ENCODE data around the gene NELL1. TPM values are rescaled to one million over a fixed set of nuclear protein-coding genes. Genes with fewer than 3 reads are reported as not detected.

The NELL1 gene
- total RNA-seq, 4 donors from 2014 or later, result not detected

DNA sequence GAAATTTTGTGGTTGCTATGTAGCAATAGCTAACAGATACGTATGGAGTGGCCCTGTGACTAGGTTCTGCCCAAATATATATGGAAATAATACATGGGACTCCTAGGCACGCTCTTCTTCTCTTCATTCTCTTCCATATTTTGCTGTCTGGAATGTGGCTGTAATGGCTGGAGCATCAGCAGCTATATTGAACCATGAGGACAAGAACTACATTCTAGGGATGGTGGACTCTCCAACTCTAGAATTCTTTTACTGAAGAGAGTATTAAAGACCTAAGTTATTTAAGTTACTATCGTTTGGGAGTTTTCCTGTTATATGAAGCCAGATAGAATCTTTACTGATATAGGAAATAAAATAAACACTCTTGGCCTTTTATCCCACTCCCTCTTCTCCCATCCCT lies 7.5 kb upstream of the NELL1 start:
- no peak for DNase-seq
- Histone ChIP-seq H3K4me3 (replicated peaks in 1 of 3) (no peak overlapping the region), H3K27me3 (no peaks in the 10 kb centered on the region), H3K4me1 (no peaks in the 10 kb centered on the region), H3K36me3 (no peaks in the 10 kb centered on the region), H3K9me3 (no peaks in the 10 kb centered on the region), H3K27ac (no peak overlapping the region)
- intact Hi-C loops (cut with DNase I), result no loop called here
- WGBS, 2 donors, result 86 to 88% methylated on average over 3 of the region's 3 CpGs
- TF ChIP-seq, protein P1, sequence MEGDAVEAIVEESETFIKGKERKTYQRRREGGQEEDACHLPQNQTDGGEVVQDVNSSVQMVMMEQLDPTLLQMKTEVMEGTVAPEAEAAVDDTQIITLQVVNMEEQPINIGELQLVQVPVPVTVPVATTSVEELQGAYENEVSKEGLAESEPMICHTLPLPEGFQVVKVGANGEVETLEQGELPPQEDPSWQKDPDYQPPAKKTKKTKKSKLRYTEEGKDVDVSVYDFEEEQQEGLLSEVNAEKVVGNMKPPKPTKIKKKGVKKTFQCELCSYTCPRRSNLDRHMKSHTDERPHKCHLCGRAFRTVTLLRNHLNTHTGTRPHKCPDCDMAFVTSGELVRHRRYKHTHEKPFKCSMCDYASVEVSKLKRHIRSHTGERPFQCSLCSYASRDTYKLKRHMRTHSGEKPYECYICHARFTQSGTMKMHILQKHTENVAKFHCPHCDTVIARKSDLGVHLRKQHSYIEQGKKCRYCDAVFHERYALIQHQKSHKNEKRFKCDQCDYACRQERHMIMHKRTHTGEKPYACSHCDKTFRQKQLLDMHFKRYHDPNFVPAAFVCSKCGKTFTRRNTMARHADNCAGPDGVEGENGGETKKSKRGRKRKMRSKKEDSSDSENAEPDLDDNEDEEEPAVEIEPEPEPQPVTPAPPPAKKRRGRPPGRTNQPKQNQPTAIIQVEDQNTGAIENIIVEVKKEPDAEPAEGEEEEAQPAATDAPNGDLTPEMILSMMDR (IDR thresholded peaks at IDR 0.05), result no peak
- no peak for TF ChIP-seq POLR2A (IDR thresholded peaks at IDR 0.05)

DNA sequence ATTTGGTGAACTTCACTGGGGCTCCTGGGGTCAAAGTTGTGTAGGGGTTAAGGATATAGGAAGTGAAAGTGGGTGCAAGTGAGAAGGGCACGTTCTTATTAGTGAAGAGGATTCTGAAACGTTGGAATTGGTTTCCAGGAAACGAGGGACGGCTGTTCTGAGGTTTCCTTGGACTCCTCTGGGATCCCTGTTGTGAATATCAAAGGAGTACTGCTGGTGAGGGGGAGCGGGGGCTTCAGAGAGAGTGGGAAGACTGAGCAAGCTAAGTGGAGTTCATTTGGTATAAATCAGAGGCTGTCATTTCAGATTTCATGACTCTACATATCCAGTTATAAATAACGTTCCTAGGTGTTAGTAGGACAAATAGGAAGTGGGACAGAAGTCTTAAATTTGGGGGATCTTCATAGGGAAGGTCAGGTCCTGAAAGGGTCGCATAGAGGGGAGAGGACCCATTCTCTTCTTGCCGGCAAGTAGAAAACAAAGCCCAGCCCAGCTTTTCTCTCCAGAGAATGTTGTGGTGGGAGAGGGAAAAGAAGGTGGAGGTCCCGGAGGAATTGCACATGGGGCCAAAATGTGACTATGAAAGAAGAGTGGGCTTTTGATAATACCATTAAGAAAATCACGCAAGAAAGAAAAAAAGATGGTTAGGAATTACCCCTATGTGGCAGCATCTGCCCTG lies 1.1 kb upstream of the NELL1 start:
- no peaks in the 10 kb centered on the region for H3K36me3 ChIP-seq
- no peak overlapping the region for H3K27ac ChIP-seq
- 6 to 8% methylated on average over 10 of the region's 10 CpGs for WGBS, 2 donors
- no peak overlapping the region for H3K4me3 ChIP-seq (replicated peaks in 1 of 3)
- H3K9me3 ChIP-seq, result no peaks in the 10 kb centered on the region
- no peaks in the 10 kb centered on the region for H3K27me3 ChIP-seq
- intact Hi-C loops (cut with DNase I), result no loop called here
- DNase-seq, result no peak
- no peak for TF ChIP-seq POLR2A (IDR thresholded peaks at IDR 0.05)
- TF ChIP-seq, protein P1 (IDR thresholded peaks at IDR 0.05), result no peak
- no peaks in the 10 kb centered on the region for H3K4me1 ChIP-seq

GRCh38 chr11:20669820-20670684 lies 666 bp downstream of the NELL1 start:
- H3K36me3 ChIP-seq, result no peaks in the 10 kb centered on the region
- 2% methylated on average over 31 to 37 of the region's 60 CpGs for WGBS, 2 donors
- no peaks in the 10 kb centered on the region for H3K9me3 ChIP-seq
- H3K4me3 ChIP-seq (replicated peaks in 1 of 3), result no peak overlapping the region
- TF ChIP-seq POLR2A (IDR thresholded peaks at IDR 0.05), result no peak
- TF ChIP-seq, protein P1 (IDR thresholded peaks at IDR 0.05), result no peak
- H3K27me3 ChIP-seq, result no peaks in the 10 kb centered on the region
- H3K4me1 ChIP-seq, result no peaks in the 10 kb centered on the region
- H3K27ac ChIP-seq, result no peak overlapping the region
- intact Hi-C loops (cut with DNase I), result no loop called here
- no peak for DNase-seq

DNA sequence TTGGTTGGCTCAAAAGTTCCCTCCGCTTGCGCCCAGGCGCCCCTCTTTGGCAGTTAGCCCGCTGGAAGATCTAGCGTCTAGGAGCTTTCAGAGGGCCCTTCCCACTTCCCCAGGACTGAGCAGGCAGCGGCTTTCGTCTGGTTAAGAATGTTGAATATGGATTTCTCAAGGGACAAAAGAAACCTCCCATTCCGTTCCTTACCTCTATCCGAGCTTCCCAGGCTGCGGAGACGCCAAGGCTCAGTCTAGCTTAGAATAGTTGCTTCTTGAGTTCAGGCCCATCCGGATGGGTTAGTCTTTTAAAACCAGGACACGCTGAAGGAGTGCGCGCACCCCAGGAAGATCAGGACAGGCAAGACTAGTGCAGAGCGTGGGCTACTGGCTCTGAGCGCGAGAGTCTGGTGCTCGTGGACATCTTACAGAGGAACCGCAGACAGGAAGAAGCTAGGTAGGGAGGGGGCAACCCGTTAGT lies 1.6 kb downstream of the NELL1 start:
- no peaks in the 10 kb centered on the region for H3K9me3 ChIP-seq
- H3K27ac ChIP-seq, result no peak overlapping the region
- no peaks in the 10 kb centered on the region for H3K27me3 ChIP-seq
- no peak for TF ChIP-seq POLR2A (IDR thresholded peaks at IDR 0.05)
- TF ChIP-seq, protein P1 (IDR thresholded peaks at IDR 0.05), result no peak
- intact Hi-C loops (cut with DNase I), result no loop called here
- no peak for DNase-seq
- 2% methylated on average over 21 of the region's 21 CpGs for WGBS, 2 donors
- no peaks in the 10 kb centered on the region for H3K36me3 ChIP-seq
- no peak overlapping the region for H3K4me3 ChIP-seq (replicated peaks in 1 of 3)
- H3K4me1 ChIP-seq, result no peaks in the 10 kb centered on the region
